NCI-H2107 treated with DMSO at 0.1 percent for 48 hours (cell line): ENCODE measurements around the gene HNRNPD.
"Not testable (repeated sequence)": the region's sequence is repeated elsewhere in the genome, so short reads cannot be mapped to it uniquely, and the experiment has no call there.

Experiments used
- DNase-seq: peaks from one replicate; lab custom pipeline; 2025; ENCODE audit not compliant: unreplicated experiment; lab: John Stamatoyannopoulos, UW

HNRNPD gene, protein sequence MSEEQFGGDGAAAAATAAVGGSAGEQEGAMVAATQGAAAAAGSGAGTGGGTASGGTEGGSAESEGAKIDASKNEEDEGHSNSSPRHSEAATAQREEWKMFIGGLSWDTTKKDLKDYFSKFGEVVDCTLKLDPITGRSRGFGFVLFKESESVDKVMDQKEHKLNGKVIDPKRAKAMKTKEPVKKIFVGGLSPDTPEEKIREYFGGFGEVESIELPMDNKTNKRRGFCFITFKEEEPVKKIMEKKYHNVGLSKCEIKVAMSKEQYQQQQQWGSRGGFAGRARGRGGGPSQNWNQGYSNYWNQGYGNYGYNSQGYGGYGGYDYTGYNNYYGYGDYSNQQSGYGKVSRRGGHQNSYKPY

DNA sequence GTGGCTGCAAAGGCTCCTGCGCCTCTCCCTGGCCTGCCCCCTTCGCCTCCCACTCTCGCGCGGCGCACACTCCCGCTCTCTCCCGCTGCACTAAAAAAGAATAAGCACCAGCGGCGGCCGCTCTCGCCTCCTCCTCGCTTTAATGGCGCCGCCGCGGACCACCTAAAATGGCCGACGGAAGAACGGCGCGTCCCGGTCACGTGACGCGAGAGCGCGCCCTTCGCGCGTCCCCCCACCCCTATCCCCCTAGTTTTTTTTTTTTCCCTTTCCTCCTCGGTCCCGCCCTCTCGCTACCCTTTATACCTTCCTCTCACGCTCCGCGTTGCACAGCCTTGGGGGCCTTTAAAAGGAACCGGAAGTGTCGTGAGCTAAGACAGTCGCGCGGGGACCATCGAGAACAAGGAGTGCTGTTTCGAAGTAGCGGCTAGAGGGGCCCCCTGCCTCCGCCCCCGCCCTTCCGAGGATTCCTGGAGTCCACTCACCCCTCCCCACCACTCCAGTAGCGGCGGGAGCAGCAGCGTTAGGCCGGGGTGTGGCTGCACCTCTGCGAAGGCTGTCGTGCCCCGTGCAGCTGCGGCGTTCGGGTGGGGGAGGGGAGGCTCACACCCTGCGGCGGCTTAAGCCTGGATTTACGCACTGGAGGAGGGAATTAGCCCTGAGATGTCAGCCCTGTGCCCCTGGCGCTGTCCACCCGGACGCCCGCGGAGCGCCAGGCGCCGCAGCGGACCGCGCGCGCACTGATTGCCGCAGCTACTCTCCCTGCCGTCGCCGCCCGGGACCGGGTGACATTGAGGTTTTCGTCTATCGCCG is at the start of gene HNRNPD:
TSS of gene HNRNPD (minus strand) at position 176 of the 810 bp plus-strand sequence. CDS start 313 bp downstream, outside the sequence.
- DNase-seq: peak; percentile 92

DNA sequence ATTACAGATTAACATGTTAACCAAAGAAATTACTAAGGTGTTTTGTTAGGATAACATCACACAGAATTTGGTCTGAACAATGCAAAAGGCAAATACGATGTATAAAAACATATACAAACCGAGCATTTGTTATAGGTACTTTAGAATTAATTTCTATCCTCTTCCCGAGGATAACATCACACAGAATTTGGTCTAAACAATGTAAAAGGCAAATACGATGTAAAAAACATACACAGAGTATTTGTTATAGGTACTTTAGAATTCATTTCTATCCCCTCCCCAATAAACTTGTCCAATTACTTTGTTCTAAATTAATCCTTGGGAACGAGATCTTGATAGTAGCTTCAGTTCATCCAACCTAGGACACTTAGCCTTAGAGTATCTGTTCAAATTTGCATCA is 48.8 kb upstream of the HNRNPD start:
- DNase-seq: no peak

DNA sequence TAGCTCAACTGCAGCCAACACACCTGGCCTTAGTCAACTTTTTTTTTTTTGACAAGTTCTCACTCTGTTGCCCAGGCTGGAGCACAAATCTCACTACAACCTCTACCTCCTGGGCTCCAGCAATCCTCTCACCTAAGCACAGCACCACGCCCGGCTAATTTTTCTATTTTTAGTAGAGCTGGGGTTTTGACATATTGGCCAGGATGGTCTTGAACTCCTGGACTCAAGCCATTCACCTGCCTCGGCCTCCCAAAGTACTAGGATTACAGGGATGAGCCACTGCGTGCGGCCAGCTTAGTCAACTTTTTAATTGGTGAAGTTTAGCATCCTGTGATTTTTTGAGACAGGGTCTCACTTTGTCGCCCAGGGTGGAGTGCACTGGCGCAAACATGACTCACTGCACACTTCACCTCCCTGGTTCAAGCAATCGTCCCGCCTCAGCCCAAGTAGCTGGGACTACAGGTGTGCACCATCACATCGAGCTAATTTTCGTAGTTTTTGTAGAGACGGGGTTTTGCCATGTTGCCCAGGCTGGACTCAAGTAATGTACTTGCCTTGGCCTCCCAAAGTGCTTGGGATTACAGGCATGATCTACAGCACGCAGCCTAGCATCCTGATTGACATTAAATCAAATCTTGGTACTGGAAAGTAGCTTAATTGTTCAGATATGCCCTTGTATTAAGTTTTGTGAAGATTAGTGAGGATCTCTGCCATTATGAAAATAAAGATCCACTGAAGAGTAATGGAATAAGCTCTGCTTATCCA is 48.2 kb upstream of the HNRNPD start:
- DNase-seq: no peak

DNA sequence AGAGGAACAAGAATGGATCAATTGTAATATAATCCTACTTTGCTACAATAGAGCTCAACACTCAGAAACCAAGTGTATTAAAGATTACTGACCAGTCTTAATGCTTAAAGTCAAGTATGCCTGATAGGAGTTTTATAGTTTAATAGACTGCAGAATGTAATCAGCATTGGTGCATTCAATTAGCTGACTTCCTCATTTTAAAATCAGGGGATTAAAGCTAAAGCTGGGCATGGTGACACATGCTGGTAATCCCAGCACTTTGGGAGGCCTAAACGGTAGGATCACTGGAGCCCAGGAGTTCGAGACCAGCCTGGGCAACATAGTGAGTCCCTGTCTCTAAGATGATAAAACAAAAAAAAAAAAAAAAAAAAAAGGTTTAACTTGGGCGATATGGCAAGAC is 45.7 kb upstream of the HNRNPD start:
- DNase-seq: no peak

DNA sequence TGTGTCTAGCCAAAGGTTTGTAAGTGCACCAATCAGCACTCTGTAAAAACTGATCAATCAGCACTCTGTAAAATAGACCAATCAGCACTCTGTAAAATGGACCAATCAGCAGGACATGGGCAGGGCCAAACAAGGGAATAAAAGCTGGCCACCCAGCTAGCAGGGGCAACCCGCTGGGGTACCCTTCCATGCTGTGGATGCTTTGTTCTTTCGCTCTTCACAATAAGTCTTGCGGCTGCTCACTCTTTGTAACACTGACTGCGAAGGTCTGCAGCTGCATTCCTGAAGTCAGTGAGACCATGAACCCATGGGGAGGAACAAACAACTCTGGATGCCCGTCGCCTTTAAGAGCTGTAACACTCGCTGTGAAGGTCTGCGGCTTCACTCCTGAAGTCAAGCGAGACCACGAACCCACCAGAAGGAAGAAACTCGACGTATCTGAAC is 42.2 kb upstream of the HNRNPD start:
- no peak for DNase-seq

DNA sequence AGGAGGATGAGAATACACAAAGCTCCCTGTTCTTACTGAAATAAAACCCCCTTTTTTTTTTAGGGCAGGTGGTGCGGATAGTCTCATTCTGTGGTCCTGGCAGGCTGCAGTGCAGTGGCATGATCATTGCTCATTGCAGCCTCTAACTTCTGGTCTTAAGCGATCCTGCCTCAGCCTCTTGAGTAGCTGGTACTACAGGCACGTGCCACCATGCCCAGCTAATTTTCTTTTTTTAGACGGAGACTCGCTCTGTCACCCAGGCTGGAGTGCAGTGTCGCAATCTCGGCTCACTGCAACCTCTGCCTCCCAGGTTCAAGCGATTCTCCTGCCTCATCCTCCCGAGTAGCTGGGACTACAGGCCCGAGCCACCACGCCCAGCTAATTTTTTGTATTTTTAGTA is 41.3 kb upstream of the HNRNPD start:
- not testable (repeated sequence) for DNase-seq

DNA sequence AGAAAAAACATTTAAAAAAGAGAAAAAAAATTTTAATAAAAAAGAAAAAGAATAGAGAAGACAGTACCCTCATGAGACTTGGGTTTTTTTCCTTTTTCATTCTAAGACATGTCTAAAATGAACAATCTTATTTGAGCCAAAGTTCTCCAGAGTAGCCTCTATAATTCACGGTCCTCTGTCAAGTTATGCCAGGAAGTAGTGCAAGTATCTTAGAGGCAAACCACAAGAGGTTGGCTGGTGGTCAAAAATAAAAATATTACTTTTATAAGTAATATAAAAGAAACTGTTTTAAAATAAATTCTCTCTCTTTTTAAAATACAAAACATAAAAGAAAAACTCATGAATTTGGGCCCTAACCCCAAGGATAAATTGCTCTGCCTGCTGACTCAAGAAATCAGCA is 29.9 kb upstream of the HNRNPD start:
- no peak for DNase-seq

DNA sequence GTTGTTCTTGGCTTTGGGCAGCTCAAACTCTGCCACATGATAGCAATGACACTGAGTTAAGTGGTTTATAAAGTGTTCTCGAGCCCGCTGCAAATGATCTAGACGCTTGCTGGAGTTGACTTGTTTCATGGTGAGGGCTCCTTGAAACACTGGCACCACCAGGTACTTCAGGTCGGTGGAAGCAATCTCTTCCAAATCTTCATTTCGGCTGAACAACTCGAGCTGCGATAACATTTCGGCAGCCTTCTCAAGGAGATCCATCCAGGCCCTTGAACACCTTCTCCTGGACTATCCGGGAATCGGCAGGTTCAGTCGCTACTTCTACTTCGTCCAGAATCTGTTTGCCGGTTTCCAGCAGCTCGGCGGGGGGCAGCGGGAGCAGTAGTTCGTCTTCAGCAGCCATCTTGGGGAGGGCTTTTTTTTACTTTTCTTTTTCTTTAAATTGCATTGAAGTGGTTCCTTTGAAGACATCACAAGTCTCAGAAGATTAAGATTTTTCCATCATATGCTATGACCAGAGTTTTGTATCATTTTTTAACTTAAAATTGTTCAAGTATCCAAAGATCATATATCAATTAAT is 28.5 kb upstream of the HNRNPD start:
- DNase-seq: no peak

DNA sequence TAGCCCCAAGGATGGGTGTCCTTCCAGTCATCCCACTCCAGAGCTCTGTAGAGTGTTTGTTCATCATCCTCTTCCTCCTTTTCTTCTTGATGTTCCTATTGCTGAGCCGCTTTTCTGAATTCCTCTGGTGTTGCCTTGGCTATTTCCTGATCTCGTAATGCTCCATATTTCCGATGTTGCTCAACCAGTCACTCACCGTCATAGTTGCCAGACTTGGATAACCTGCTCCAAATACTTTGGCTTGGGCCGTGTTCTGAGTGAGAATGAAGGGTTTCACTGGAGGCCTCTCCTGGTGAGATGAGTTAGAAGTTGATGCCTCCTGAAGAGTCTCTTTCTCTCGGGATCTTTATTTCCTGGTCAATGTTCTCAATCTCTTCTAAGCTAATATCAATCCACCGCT is 27.8 kb upstream of the HNRNPD start:
- DNase-seq: no peak

DNA sequence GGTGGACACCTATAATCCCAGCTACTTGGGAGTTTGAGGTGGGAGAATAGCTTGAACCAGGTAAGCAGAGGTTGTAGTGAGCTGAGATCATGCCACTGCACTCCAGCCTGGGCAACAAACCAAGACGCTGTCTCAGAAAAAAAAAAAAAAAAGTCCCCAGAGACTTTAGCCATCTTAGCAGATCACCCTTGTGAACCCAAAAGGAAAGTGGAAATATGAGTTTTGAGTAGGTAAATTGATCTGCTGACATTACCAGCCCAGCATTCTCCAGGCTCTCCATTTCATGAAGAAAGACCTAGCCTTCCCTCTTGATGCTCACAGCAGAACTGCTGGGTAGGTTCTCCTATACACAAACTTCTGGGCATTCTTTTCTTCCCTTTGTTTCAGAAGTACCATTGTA is 24.5 kb upstream of the HNRNPD start:
- no peak for DNase-seq

DNA sequence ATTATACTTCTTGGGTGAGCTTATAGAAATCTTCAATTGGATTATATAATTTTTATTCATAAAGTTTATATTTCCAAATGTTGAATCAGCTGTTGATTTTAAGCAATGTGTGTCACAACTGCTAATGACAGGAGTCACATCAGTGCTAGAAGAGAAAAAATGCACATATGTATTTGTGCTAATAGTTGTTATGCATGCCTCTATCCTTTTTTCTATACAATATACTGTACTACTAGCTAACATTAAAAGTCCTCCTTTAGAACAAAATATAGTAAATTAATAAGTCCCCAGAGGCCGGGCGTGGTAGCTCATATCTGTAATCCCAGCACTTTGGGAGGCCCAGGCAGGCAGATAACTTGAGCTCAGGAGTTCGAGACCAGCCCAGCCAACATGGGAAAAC is 23.7 kb upstream of the HNRNPD start:
- DNase-seq: no peak

DNA sequence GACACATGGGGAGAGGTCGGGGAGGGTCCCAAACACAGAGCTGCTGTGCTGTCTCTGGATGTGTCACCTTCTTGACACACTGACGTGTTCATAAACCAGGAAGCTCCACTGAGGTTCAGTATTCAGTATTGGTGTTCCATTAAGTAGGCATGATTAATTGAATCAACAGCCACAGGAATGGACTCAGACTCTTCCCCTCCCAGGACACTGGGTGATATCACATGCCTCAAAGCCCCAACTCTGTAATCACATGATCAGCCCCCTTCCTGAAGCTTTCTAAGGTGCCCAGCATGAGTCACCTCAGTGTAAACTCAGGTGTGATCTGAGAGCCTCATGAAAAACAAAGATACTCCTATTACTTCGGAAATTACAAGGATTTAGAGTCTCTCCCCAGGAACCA is 21.1 kb upstream of the HNRNPD start:
- no peak for DNase-seq

DNA sequence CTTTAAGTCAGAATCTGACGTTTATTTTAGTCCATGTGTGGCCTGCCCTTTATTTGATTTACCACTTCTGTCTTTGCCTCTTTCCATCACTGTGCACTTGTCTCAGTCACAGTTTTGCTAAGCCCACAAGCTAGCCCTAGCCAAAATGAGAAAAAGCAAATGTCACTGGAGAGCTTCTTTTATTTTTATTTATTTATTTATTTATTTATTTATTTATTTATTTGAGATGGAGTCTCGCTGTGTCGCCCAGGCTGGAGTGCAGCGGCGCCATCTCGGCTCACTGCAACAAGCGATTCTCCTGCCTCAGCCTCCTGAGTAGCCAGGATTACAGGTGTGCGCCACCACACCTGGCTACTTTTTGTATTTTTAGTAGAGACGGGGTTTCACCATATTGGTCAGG is 16.3 kb upstream of the HNRNPD start:
- not testable (repeated sequence) for DNase-seq

DNA sequence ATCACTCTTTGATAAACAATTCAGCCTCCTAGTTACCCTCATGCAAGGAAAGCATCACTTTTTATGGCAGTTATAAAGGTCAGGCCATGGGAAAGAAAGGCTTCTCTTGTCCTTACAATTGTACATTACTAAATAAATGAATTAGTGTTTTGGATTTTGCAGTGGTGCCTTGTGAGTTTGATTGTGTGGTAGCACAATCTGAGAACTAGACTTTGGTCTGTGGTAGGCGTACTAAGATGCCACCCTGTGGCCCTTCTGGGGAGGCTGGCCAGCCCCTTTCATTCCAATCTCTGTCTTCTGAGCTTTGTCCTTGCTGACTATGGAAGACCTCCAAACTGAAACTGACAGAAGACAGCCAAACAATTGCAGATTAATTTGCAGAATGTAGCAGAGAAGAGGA is 14.6 kb upstream of the HNRNPD start:
- no peak for DNase-seq

DNA sequence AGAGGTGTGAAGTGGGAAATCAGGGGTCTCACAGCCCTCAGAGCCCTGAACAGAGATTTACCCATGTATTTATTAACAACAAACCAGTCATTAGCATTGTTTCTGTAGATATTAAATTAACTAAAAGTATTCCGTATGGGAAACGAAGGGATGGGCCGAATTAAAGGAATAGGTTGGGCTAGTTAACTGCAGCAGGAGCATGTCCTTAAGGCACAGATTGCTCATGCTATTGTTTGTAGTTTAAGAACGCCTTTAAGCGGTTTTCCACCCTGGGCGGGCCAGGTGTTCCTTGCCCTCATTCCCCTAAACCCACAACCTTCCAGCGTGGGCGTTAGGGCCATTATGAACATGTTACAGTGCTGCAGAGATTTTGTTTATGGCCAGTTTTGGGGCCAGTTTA is 12.5 kb upstream of the HNRNPD start:
- not testable (repeated sequence) for DNase-seq

DNA sequence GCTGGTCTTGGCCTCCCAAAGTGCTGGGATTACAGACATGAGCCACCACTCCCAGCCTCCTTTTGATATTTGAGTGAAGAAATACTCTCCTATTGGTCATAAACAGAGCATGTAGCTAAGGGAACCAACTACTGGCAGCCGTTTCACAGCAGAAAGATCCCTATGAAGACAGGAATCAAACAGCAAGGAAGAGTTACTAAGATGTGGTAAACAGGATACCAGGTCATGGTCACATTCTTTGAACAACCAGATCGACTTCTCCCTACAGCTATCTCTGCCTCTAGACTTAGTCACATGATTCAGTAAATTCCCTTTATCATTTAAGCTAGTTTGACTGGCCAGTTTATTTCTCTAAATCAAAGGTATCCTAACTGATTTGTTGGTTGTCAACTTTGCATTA is 9.0 kb upstream of the HNRNPD start:
- no peak for DNase-seq

DNA sequence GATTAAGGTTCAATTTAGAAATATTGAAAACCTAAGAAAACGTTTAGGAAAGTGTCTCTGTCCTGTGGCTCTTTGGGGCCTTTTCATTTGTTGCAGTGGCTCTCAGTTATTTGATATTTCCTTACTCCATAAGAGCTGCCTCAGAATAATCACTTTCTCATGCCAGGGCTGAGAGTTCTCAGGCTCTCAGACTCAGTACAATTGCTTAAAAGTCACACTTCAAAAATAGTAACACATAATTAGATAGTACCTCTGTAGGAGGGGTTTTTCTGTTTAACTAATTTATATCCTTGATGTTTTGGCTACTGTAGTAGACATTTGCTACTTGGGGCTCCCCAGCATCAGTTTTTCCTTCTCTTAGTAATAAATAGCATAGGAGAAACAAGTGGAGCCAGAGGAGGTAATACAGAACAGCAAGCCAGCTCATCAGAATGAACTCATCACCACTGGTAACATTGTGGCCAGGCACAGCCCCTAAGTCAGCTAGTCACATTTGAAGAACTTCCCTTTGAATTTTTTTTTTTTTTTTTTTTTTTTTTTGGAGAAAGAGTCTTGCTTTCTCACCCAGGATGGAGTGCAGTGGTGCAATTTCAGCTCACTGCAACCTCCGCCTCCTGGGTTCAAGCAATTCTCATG is 8.0 kb upstream of the HNRNPD start:
- DNase-seq: no peak

DNA sequence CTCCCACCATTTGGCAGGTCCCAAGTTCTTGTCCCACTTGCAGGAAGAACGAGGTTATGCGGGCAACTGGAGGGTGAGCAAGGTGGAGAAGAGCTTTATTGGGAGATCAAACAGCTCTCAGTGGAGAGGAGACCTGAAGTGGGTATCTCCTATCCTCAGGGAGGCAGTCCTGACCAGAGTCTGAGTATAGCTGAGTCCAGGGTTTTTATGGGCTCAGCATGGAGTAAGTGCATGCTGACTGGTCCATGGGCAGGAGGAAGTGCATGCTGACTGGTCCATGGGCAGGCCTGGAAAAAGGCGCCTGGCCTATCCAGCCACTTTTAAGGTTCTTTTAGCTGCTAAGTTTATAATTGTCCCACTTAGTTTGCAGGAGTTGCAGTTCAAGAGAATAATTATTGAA is 7.4 kb upstream of the HNRNPD start:
- no peak for DNase-seq

DNA sequence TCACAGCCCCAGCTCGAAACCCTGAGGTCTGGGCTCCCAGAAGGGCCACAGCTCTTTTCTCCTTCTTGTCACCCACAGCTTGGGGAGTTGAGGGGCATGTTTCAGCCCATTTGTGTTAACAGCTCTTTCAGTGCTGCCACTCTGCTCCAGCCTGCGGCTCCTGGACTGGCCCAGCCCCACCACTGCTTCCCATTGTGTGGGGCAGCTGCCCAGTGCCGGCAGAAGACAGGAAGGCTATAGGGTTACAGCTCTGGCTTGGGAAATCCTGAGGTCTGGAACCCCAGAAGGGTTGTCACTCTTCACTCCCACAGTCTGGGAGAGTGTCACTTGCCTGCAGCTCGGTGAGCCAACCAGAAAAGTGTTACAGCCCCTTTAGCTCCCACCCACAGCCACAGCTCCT is 7.0 kb upstream of the HNRNPD start:
- DNase-seq: no peak

DNA sequence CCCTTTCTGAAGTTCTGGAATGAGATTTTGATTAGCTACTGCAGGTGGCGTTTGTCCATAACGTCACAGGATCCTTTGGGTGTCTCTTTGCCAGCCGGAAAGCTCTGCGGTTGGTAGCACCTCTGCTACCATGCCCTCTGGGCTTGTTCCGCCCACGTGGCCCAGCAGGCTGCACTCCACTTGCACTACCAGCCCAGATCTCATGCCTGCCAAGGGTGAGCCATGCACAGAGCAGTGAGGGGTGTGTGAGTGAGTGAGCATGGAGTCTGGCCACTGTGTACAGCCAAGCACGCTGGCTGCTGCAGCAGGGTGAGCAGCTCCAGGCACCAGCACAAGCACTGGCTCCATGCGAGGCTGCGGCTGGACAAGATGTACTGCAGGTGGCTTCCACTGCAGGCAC is 6.6 kb upstream of the HNRNPD start:
- no peak for DNase-seq

DNA sequence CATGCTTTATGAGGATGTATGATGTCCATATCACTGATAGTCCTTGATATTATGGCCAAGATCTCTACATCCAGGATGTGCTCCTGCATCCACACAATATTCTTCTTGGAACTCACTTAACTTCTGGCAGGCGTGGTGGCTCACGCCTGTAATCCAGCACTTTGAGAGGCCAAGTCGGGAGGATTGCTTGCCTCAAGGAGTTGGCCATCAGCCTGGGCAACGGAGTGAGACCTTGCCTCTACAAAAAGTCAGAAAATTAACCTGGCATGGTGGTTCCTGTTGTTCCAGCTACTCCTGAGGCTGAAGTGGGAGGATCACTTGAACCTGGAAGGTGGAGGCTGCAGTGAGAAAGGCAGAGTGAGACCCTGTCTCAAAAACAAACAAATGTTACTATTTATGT is 2.3 kb upstream of the HNRNPD start:
- DNase-seq: no peak
